ENCODE results near the gene CLASP1.
"Not testable (repeated sequence)": the region's sequence is repeated elsewhere in the genome, so short reads cannot be mapped to it uniquely, and the experiment has no call there.

The CLASP1 gene

GRCh38 chr2:121476684-121477083 is 172.6 kb downstream of the CLASP1 start:
- peak in 3 of 51 donors; percentile 4 to 70 (median 47) for DNase-seq

- DNase-seq: no peak
Measured at GRCh38 chr2:121475811-121476571, 173.3 kb downstream of the CLASP1 start.

GRCh38 chr2:121473512-121473911 is 175.8 kb downstream of the CLASP1 start:
- peak in 1 of 51 donors; percentile 17 for DNase-seq

- no peak for DNase-seq
Measured at GRCh38 chr2:121472470-121472993, 176.7 kb downstream of the CLASP1 start.

- no peak for DNase-seq
Measured at GRCh38 chr2:121471532-121472469, 177.5 kb downstream of the CLASP1 start.

- no peak for DNase-seq
Measured at GRCh38 chr2:121470917-121471316, 178.3 kb downstream of the CLASP1 start.

- no peak for DNase-seq
Measured at GRCh38 chr2:121469356-121469755, 179.9 kb downstream of the CLASP1 start.

- DNase-seq: no peak
Measured at GRCh38 chr2:121468936-121469335, 180.3 kb downstream of the CLASP1 start.

GRCh38 chr2:121459291-121459690 is 190.0 kb downstream of the CLASP1 start:
- no peak for DNase-seq

- no peak for DNase-seq
Measured at GRCh38 chr2:121456325-121456724, 192.9 kb downstream of the CLASP1 start.

- DNase-seq: no peak
Measured at GRCh38 chr2:121455446-121455845, 193.8 kb downstream of the CLASP1 start.

- no peak for DNase-seq
Measured at GRCh38 chr2:121454549-121455090, 194.6 kb downstream of the CLASP1 start.

GRCh38 chr2:121451398-121451797 is 197.9 kb downstream of the CLASP1 start:
- DNase-seq: no peak

- DNase-seq: no peak
Measured at GRCh38 chr2:121450301-121450700, 199.0 kb downstream of the CLASP1 start.

GRCh38 chr2:121446647-121447241 is 202.5 kb downstream of the CLASP1 start:
- no peak for DNase-seq

GRCh38 chr2:121442889-121443288 is 206.4 kb downstream of the CLASP1 start:
- DNase-seq: no peak

GRCh38 chr2:121438290-121438689 is 211.0 kb downstream of the CLASP1 start:
- DNase-seq: not testable (repeated sequence)

GRCh38 chr2:121436918-121437317 is 212.3 kb downstream of the CLASP1 start:
- no peak for DNase-seq

- no peak for DNase-seq
Measured at GRCh38 chr2:121435790-121436189, 213.5 kb downstream of the CLASP1 start.

GRCh38 chr2:121431214-121431613 is 218.0 kb downstream of the CLASP1 start:
- no peak for DNase-seq

- DNase-seq: no peak
Measured at GRCh38 chr2:121429927-121430520, 219.2 kb downstream of the CLASP1 start.

Data from hypothalamus (tissue), 51 donors.